Measurements from ENCODE around the gene CCR7. TPM values are rescaled to one million over a fixed set of nuclear protein-coding genes. Genes with fewer than 3 reads are reported as not detected.
A peak's percentile ranks its signal among the peaks of the same experiment; 100 is the strongest.

CCR7 gene
- total and polyA plus RNA-seq, 2 of the 8 experiments (the other 6 are each of a cell fraction or from before 2014, with no cell fraction given) = 0.12 to 0.17 TPM

DNA sequence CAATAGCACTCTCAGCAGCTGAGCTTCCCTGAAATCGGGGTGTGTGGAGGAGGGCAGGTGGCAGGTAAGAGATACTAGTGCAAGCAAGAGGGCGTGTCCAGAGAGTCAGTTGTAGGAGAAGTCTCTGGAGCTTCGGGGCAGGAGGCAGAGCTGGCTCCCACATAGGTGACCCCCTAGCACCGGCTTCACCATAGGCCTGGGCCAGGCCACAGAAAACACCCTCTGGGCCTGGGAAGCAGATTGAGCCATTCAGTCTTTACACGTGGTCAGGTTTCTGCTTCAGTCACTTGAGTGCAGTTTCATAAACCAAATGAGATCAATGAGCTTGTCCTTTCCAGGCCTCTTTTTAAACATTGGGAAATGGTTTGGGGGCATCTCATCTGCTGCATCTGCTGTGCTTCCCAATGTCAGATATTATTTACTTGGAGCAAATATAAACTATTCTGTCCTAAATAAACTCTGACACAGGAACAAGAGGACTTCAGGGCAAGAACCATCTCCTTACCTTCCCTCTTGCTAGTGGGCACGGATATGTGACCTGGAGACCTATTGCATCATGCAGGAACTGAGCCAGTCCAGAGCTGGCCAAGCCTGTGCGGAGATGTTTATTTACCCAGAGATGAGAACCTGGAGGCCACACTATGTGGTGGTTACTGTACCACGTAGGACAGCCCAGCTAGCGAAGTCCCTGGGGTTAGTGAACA lies 16.1 kb downstream of the CCR7 start:
- H4K8ac ChIP-seq (ENCODE audit: extremely low read depth, insufficient read depth, low read length) = 0 out of 2 replicates have a peak overlapping the region, but pooled peaks have one; percentile 29
- POLR2A ChIA-PET (ENCODE audit: partially characterized antibody) = interaction anchor here (1.2 kb wide), 1 partner anchor 203 kb away, joined by 3 read pairs; no protein-coding TSS in a partner anchor
- CTCF ChIA-PET (ENCODE audit: partially characterized antibody) = interaction anchor here (1.1 to 9.1 kb wide), 9 partner anchors 11 to 250 kb away, joined by 3 to 80 read pairs (median 8); no protein-coding TSS in a partner anchor
- H3K79me1 ChIP-seq (ENCODE audit: low read depth, low read length) = no peaks in the 10 kb centered on the region
- H3K79me2 ChIP-seq (ENCODE audit: control insufficient read depth in 1 of 2, insufficient read depth in 2 of 2, low read length in 2 of 2) = no peaks in the 10 kb centered on the region
- H4K5ac ChIP-seq (ENCODE audit: insufficient read length, low read depth, low read length) = no peak overlapping the region
- no peaks in the 10 kb centered on the region for H4K20me1 ChIP-seq (replicated peaks in 1 of 2; ENCODE audit: control insufficient read depth in 1 of 2, insufficient read depth in 2 of 2, low read length in 2 of 2)
- H2AFZ ChIP-seq (ENCODE audit: low read length) = no peak overlapping the region
- H2BK120ac ChIP-seq (replicated peaks; ENCODE audit: low read depth, low read length) = no peak overlapping the region
- DNase-seq (ENCODE audit: low read depth in 1 of 2, low spot score in 2 of 2) = no peak
- H3K27ac ChIP-seq (ENCODE audit: low read depth, low read length) = no peak overlapping the region
- H3K36me3 ChIP-seq (ENCODE audit: control insufficient read depth in 2 of 4, insufficient read depth in 4 of 4, low read length in 3 of 4) = no peaks in the 10 kb centered on the region
- H3K14ac ChIP-seq (ENCODE audit: insufficient read length) = no peak overlapping the region
- H3K23me2 ChIP-seq (ENCODE audit: low read depth, low read length) = no peaks in the 10 kb centered on the region; the same call in 1 of the 2 replicates
- H3K9ac ChIP-seq (replicated peaks in 1 of 4; ENCODE audit: extremely low read depth in 1 of 4, low read depth in 3 of 4, low read length in 3 of 4) = no peak overlapping the region
- no peak for TF ChIP-seq ASH2L (IDR thresholded peaks at IDR 0.05; ENCODE audit: low read length)
- TF ChIP-seq TEAD4 (IDR thresholded peaks at IDR 0.05; ENCODE audit: low read depth, low read length) = no peak
- TF ChIP-seq EGR1 (IDR thresholded peaks at IDR 0.05; ENCODE audit: borderline replicate concordance, low read depth, low read length) = no peak
- TF ChIP-seq, protein P1, sequence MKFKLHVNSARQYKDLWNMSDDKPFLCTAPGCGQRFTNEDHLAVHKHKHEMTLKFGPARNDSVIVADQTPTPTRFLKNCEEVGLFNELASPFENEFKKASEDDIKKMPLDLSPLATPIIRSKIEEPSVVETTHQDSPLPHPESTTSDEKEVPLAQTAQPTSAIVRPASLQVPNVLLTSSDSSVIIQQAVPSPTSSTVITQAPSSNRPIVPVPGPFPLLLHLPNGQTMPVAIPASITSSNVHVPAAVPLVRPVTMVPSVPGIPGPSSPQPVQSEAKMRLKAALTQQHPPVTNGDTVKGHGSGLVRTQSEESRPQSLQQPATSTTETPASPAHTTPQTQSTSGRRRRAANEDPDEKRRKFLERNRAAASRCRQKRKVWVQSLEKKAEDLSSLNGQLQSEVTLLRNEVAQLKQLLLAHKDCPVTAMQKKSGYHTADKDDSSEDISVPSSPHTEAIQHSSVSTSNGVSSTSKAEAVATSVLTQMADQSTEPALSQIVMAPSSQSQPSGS (IDR thresholded peaks at IDR 0.05; ENCODE audit: low read length) = no peak
- no peak for TF ChIP-seq EP300 (IDR thresholded peaks at IDR 0.05; ENCODE audit: borderline replicate concordance in 1 of 2, low read depth in 2 of 2, low read length in 2 of 2)
- TF ChIP-seq CREB1 (IDR thresholded peaks at IDR 0.05) = no peak
- TF ChIP-seq RBBP5 (IDR thresholded peaks at IDR 0.05; ENCODE audit: borderline replicate concordance, low read depth, low read length) = no peak
- no peaks in the 10 kb centered on the region for H3K27me3 ChIP-seq (replicated peaks in 1 of 4; ENCODE audit: control insufficient read depth in 3 of 4, extremely low read depth in 1 of 4, insufficient read depth in 3 of 4, low read length in 3 of 4)
- H2BK15ac ChIP-seq (ENCODE audit: low read length) = no peak overlapping the region
- H2BK12ac ChIP-seq (ENCODE audit: low read depth, low read length) = 0 out of 2 replicates have a peak overlapping the region, but pooled peaks have one; percentile 4
- 94% methylated on average over 9 of the region's 9 CpGs; no CpG with 5 or more reads in 1 of the 2 experiments for WGBS, 2 experiments (ENCODE audit: extremely low coverage in 1 of 2, insufficient coverage in 1 of 2, insufficient read length in 1 of 2, insufficient replicate concordance in 2 of 2, low coverage in 1 of 2, low lambda C conversion rate in 2 of 2, missing lambda C conversion rate in 1 of 2)
- no peak overlapping the region for H4K91ac ChIP-seq (replicated peaks; ENCODE audit: insufficient read length, low read length)
- no peaks in the 10 kb centered on the region for H3K9me3 ChIP-seq (ENCODE audit: insufficient read depth in 2 of 2, low read depth in 1 of 2, low read length in 1 of 2)
- no peak overlapping the region for H3K18ac ChIP-seq (ENCODE audit: extremely low read depth, low read length)
- H3K4me3 ChIP-seq (ENCODE audit: extremely low read depth in 1 of 4, insufficient read depth in 2 of 4, low read depth in 3 of 4, low read length in 4 of 4) = no peak overlapping the region
- H3K4me1 ChIP-seq (replicated peaks in 1 of 4; ENCODE audit: control insufficient read depth in 3 of 4, insufficient read depth in 4 of 4, low read length in 3 of 4) = peaks cover 0 to 7% (median 2%) of the 10 kb centered on the region in 4 experiments; a peak in 2 of 7 replicates
- no peak overlapping the region for H3K4me2 ChIP-seq (ENCODE audit: insufficient read depth in 1 of 2, low read depth in 2 of 2, low read length in 2 of 2)
- FAIRE-seq = no peak
- H3K56ac ChIP-seq (replicated peaks; ENCODE audit: insufficient read length, low read depth, low read length) = no peak overlapping the region
- H2AK5ac ChIP-seq (ENCODE audit: low read depth, low read length) = no peak overlapping the region
- H2BK5ac ChIP-seq (ENCODE audit: low read depth, low read length) = no peak overlapping the region
- H3K4ac ChIP-seq (replicated peaks; ENCODE audit: insufficient read length, low read depth, low read length) = no peak overlapping the region
- no peak overlapping the region for H2BK20ac ChIP-seq (ENCODE audit: low read length)
- no peak overlapping the region for H3K23ac ChIP-seq (ENCODE audit: insufficient read length)
